ENCODE measurements around the gene SHD.

DNA sequence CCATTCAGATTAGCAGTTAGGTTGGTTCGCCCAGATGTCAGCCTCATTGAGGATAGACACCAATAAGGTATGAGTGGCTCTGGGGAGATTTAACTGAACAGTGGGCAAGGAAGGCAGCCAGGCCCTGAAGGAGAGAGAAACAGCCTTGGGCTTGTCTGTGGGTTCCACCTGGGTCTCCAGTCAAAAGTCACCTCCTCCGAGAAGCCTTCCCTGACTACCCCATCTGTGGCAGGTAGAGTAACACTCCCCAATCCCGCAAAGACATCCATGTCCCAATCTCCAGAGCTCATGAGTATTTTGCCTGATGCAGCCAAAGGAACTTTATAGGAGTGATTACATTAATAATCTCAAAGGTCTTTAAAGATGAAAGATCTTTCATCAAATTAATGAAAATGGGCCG is 40.2 kb upstream of the SHD start:
- TF ChIP-seq CTCF (IDR thresholded peaks at IDR 0.05 in 8 of 11, conservative IDR thresholded peaks at IDR 0.05 in 3 of 11) (no peak), POLR2A (IDR thresholded peaks at IDR 0.05) (no peak), POLR2AphosphoS5 (IDR thresholded peaks at IDR 0.05) (no peak)
